HG02610 (cell line): ENCODE data around the gene FAM83G.

ENCODE experiments used
- ATAC-seq: cut with Tn5 transposase; IDR thresholded peaks from one replicate; pipeline ENCODE4 v1.9.1; 2021; ENCODE audit warnings: mild to moderate bottlenecking, moderate library complexity; ENCODE audit not compliant: unreplicated experiment

The FAM83G gene

GRCh38 chr17:18993905-18994526 lies 10.5 kb downstream of the FAM83G start:
- no peak for ATAC-seq

DNA sequence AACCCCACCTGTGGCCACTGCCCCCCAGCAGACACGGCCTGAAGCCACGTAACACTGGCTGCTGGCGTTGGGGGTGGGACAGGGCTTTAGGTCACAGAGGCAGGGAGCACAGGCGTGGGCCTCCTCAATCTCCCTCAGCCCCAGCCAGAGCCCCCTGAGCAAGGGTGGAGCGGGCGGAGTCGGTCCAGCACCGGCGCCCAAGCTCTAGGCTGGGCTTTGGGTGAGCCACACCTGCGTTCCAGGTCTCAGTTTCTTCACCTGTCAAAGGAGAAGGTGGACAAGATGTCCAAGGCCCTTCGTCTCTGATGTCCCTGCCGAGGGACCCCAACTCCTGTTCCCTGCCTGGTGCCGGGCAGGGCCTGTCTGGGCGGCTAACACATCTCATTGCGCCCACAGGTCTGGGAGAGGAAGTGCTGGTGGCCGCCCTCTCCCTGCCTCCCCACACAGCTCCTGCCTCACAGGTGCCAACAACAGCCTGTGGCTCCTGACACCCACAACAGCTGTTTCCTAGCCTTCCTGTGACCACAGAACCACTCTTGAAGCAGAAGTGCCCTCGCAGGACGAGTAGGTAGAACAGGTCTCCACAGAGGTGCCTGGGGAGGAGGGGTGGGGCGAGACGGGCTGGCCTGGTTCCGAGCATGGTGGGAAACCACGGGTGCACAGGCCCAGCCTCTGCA lies 12.0 kb downstream of the FAM83G start:
- ATAC-seq, result no peak

- ATAC-seq, result no peak
Observed at GRCh38 chr17:18991531-18992315, 12.8 kb downstream of the FAM83G start.

DNA sequence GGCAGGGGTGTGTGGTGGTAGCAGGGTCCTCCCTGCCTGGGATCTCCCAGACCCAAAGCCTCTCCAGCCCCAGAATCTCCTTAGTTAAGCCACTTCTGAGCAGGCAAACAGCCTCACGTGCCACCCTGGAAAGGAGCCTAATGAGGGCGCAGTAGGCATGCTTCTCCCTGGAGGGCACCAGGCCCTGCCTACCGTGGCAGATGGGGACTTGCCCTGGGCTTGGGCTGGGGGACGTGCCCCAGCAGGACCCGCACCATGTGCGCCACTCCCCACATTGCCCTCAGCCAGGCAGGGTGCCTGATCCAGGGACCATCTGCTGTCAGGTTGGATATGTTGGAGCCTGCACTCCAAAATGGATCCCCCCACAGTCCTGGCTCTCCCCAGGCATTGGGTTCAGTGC lies 14.2 kb downstream of the FAM83G start:
- ATAC-seq, result no peak

- ATAC-seq, result no peak
Observed at GRCh38 chr17:18988546-18989173, 15.9 kb downstream of the FAM83G start.

- ATAC-seq, result no peak
Observed at GRCh38 chr17:18987862-18988545, 16.6 kb downstream of the FAM83G start.

GRCh38 chr17:18987230-18987610 lies 17.3 kb downstream of the FAM83G start:
- no peak for ATAC-seq

DNA sequence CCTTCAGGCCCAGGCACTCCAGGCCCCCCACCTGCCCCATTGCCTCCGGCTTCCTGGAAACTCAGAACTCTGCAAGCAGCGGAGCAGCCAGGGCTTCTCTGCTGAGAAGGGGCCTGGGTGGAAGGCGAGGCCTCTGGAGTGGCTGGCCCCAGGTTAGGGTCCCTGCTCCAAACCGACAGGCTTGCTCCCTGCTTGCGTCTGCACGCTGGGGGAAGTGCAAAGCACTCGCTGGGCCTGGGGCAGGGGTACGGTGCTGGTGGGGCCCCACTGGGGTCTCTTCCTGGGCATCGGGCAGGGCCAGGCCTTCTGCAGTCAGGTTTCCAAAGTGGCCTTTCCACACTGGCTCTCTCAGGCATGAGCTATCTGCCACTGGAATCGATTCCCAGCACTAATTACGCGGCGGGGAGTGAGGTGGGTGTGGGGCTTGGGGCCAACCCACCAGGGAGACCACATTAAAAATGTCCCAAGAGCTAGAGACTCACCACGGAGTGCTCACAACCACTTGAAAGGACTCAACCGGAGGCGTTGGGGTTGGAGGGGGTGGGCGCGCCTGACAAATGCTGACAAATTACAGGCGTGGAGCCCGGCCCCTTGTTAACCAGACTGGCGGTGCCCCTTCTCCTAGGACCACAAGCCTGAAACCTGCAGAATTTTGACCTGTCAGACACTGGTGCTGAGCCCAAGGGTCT lies 17.9 kb downstream of the FAM83G start:
- no peak for ATAC-seq

DNA sequence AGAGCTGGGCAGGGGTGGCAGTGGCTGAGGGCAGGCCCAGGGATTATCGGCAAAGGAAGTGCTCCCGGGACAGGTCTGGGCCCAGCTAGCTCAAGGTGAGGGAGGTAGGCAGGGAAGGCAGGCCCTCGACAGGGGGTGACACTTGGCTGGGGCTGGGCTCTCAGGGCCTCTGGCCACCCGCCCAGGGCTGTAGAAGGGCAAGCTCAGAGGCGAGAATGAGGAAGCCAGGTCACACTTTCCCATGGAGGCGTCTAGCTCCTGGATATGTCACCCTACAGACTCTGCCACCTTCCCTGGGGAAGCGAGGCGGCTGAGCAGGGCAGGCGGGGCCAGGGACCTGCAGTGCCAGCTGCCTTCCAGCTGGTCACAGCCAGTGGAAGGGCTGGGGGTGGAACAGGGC lies 19.1 kb downstream of the FAM83G start:
- ATAC-seq, result no peak

DNA sequence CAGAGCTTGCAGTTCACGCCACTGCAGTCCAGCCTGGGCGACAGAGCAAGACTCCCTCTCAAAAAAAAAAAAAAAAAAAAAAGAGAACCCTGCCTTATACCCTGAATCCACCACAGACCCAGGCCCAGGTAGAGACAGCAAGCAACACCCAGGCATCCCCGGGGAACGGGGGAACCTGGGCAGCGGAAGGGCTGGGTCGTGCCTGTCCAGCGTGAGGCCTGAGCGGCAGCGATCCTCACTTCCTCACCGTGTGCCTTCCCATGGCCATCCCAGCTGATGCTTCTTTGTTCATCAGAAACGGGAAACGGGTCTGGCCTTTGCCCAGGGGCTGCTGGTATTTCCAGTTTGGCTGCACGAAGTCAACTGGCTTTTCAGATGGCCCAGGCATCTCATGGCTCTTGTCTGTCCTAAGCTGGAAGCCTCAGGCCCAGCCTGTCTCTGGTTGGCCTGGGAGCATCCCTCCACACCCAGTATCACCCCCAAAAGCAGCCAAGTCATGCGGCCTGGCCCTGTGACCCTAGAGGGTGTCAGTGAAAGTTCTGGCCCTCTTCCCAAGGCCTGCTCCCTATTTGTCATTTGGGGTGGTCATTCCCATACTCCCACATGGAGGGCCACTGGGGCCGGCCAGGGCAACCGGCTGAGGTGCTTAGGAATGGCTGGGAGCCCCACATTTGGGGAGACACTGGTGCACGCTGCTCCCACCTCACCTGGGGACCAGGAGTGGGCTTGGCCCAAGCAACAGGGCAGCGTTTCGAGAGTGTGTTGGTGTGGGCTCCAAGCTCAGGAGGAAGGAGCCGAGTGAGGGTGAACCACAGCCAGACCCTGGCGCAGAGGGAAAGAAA lies 20.1 kb downstream of the FAM83G start:
- no peak for ATAC-seq

- ATAC-seq, result no peak
Observed at GRCh38 chr17:18981642-18982424, 22.7 kb downstream of the FAM83G start.

GRCh38 chr17:18981335-18981641 lies 23.3 kb downstream of the FAM83G start:
- ATAC-seq, result no peak

- no peak for ATAC-seq
Observed at GRCh38 chr17:18980682-18981334, 23.8 kb downstream of the FAM83G start.

DNA sequence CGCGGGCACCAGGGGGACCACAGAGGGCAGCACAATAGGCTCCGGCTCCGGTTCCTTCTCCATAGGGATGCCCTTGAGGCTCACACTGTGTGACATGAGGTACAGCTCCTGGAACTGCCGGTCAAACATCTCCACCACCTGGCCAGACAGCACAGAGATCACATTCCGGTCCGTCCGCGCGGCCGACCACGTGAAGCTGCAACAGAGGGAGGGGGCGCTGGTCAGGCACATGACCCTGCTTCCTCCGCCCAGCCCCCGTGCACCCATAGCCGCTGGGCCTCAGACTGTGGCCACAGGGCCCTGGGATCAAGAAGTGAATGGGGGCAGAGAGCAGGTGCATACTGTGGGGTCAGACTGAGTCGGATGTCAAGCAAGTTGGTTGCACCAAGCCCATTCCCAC lies 25.9 kb downstream of the FAM83G start:
- ATAC-seq, result no peak

DNA sequence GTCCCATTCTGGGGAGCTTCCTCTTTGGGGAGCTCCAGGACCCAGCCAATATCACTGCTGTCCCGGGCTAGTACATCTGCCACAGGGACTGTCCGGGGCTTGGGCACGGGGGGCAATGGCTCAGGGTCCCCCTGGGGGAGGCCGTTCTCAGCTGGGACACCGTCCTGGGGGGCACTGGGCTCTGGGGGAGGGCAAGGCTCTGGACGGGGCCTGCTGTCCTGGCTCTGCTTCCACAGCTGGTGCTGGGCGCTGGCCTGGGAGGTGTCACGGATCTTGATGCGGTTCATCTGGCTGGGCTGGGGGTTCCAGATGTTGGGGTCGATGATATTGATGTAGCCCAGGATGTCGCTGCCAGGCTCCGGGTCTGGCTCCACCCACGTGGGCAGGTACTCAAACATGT lies 26.5 kb downstream of the FAM83G start:
- ATAC-seq, result no peak

- no peak for ATAC-seq
Observed at GRCh38 chr17:18977646-18978045, 26.9 kb downstream of the FAM83G start.

GRCh38 chr17:18977021-18977420 lies 27.5 kb downstream of the FAM83G start:
- ATAC-seq, result no peak

DNA sequence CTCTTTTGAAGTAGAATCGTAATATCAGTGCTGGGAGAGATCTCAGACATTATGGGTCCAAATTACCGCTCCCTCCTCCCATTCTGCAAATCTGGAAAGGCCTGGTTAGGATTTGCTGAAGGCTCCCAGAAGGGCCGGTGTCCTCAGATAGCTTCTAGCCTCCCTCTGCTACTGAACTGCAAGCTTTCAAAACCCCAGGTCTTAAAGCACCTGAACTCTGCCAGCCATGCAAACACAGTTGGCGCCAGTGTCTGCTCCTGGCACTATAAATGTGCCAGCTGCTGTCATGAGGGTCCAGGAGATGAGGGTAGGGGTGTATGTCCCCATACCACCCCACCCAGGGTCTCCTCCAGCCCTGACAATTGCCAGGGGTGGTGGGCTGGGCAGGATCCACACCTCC lies 28.4 kb downstream of the FAM83G start:
- no peak for ATAC-seq

DNA sequence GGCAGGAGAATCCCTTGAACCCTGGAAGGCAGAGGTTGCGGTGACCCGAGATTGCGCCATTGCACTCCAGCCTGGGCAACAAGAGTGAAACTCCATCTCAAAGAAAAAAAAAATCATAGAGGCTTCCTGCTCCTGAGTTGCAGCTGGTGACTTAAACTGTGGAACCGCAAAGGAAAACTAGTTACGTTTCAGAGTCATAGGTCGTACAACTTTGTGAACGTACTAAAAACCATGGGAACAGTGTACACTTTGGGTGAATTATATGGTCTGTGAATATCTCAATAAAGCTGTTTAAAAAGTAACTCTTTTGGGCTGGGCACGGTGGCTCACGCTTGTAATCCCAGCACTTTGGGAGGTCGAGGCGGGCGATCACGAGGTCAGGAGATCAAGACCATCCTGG lies 29.0 kb downstream of the FAM83G start:
- ATAC-seq, result no peak
